Retina (tissue), 1 donor: Measurements from ENCODE around the gene CBY2.
"Not testable (repeated sequence)": the region's sequence is repeated elsewhere in the genome, so short reads cannot be mapped to it uniquely, and the experiment has no call there.

Experiments used
- DNase-seq: peaks from one replicate; pipeline ENCODE4 v3.0.0-alpha.2; 2016

CBY2 gene, protein sequence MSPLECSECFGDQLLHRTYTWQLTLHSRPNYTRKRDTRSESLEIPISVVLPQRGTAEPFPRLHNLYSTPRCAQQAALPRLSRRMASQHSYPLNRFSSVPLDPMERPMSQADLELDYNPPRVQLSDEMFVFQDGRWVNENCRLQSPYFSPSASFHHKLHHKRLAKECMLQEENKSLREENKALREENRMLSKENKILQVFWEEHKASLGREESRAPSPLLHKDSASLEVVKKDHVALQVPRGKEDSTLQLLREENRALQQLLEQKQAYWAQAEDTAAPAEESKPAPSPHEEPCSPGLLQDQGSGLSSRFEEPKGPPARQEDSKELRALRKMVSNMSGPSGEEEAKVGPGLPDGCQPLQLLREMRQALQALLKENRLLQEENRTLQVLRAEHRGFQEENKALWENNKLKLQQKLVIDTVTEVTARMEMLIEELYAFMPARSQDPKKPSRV

DNA sequence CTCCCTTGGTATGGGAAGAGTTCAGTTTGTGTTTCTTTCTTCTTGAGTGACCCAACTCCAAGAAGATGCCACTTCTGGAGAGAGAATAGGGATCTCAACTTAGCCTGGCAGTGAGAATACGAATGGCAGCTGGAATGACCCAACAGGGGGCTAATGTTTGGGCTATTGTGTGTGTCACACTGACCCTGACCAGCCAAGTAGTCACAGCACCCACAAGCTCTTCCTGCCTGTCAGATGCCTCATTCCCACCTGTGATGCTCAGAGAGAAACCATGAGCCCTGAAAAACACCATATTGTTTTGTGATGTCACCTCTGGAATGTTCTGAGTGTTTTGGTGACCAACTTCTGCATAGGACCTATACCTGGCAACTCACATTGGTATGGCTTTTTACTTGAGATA, at the start of gene CBY2:
TSS of gene CBY2 (plus strand) at position 233 of the 400 bp plus-strand sequence. CDS start at position 304, 71 bp downstream.
- no peak for DNase-seq

DNA sequence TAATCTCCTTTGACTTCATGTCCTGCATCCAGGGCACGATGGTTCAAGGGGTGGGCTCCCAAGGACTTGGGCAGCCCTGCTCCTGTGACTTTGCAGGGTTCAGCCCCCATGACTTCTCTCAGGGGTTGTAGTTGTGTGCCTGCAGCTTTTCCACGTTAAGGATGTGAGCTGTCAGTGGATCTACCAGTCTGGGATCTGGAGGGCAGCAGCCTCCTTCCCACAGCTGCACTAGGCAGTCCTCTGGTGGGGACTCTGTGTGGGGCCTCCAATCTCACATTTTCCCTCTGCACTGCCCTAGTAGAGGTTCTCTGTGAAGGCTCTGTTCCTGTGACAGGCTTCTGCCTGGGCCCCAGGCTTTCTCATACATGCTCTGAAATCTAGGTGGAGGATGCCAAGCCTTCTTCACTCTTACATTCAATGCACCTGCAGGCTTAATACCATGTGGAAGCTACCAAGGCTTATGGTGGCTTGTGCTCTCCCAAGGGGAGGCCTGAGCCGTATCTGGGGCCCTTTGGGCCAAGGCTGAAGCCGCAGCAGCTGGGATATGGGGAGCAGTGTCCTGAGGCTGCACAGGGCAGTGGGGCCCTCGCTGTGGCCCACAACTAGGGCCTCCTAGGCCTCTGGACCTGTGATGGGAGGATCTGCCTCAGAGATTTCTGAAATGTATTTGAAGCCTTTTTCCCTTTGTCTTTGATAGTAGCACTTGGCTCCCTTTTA, 47.3 kb upstream of the CBY2 start:
- no peak for DNase-seq

DNA sequence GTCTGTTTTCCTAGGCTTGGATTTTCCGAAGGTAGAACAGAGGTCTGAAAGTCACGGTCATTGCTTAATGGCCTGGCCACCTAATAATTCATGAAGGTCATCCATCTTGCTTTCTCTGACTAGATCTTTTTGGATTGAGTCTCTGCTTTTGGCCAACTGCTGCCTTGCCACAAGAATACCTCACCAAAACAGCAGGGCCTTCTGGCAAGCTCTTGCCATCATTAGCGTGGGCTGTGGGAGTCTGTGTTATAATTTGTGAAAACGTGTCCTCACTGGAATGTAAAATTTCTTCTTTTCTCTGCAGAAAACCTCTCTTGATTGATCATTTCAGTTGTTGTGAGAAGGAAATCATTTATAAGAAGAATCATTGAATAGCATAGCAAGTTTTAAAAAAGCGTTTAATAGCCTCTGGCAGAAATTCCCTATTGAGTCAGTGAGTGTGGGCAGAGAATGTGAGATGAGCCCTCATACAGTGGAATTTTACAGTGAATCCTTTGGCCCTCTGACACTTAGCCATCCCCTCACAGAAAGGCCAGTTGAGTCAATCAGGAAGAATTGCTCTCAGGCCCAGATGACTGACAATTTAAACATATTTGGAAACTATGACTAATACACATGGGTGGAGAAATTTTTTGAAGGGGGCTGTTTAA, 43.4 kb upstream of the CBY2 start:
- DNase-seq = no peak

DNA sequence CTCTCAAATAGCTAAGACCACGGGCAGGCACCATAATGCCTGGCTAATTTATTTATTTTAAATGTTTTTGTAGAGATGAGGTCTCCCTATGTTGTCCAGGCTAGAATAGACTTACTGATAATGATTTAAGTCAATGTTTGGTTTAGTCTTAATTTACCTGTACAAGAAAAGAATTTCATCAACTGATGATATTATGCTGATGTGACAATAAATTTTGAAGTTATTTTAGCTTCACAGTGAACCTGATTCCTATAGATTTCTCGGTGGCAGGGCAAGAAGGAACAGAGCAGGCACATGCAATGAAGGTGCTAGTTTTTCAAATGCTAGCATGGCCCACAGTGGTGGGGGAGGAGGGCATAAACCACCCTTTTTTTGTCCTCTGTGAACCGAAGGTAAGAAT, 42.6 kb upstream of the CBY2 start:
- no peak for DNase-seq

DNA sequence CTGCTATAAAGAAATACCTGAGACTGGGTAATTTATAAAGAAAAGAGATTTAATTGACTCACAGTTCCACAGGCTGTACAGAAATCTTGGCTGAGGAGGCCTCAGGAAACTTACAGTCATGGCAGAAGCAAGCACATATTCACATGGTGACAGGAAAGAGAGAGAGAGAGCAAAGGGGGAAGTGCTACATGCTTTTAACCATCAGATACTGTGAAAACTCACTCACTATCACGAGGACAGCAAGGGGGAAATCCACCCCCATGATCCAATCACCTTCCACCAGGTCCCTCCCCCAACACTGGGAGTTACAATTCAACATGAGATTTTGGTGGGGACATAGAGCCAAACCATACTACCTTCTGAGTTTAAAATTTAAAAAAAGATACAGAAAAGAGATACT, 41.7 kb upstream of the CBY2 start:
- not testable (repeated sequence) for DNase-seq

DNA sequence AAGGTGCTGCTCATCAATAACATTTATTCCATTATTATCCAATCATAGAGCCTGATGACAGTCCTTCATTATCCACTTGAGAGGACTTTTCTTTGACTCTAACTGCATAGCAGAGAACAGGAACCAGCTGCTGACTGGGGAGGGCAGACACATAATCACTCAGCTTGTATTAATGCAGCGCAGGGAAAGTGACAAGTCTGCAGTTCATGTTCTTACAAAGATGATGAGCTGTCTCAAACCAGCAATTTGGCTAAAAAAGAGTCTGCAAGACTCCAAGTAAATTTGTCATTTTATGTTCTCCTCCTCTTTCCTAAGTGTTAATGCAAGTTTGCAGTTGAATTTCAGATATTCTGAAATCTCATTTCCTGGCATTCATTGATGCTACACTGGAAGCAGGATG, 40.0 kb upstream of the CBY2 start:
- DNase-seq = no peak

DNA sequence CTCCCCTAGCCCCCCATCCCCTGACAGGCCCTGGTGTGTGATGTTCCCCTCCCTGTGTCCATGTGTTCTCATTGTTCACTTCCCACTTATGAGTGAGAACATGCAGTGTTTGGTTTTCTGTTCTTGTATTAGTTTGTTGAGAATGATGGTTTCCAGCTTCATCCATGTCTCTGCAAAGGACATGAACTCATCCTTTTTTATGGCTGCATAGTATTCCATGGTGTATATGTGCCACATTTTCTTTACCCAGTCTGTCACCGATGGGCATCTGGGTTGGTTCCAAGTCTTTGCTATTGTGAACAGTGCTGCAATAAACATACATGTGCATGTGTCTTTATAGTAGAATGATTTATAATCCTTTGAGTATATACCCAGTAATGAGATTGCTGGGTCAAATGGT, 39.2 kb upstream of the CBY2 start:
- not testable (repeated sequence) for DNase-seq

DNA sequence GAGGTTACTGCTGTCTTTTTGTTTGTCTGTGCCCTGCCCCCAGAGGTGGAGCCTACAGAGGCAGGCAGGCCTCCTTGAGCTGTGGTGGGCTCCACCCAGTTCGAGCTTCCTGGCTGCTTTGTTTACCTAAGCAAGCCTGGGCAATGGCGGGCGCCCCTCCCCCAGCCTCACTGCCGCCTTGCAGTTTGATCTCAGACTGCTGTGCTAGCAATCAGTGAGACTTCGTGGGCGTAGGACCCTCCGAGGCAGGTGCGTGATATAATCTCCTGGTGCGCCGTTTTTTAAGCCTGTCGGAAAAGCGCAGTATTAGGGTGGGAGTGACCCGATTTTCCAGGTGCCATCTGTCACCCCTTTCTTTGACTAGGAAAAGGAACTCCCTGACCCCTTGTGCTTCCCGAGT, 32.5 kb upstream of the CBY2 start:
- not testable (repeated sequence) for DNase-seq

DNA sequence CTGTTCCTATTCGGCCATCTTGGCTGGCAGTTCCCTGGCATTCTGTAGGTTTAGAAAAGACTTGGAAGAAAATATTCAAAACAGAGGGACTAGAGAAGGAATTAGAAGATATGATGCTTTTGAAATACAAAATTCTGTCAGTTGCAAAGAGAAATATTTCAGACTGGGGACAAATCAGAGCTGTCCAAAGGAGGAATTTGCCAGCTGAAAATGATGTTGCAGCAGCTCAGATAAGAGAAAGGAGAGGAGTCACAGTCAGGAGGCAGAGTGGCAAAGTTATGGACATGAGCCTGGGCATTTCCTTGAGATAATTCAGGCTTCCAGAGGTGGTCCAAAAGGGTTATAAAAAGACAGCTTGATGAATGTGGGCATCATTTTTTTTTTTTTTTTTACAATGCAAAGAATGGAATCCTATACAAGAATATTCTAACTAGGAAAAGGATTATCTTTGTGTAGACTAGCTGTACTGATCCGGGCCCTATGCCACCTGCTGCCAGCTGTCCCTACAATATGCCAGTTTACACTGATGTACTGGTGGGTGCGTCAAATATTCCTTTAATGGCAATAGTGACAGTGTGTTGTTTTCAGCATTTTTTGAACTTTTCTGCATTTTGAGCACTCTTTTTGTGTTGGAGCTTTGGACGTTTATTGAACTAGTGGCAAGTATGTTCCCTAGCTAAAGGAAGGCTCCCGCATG, 31.8 kb upstream of the CBY2 start:
- no peak for DNase-seq

DNA sequence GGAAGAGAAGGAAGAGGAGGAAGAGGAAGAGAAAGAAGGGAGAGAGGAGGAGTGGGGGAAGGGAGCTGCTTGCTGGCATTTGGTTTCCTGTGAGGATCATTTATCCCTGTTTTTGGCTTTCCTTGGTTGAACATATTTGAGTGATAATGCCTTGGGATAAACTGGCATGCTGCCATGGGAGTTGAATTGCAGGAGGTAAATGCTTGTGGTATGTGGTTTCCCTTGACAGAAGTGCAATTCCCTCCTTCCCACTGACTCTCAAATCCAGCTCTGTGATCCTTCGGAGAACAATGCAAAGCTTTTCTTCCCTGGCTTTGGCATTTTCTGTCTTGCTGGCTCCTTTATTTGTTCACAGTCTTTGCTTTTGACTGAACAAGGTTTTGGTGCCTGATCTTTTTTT, 27.2 kb upstream of the CBY2 start:
- DNase-seq = no peak

DNA sequence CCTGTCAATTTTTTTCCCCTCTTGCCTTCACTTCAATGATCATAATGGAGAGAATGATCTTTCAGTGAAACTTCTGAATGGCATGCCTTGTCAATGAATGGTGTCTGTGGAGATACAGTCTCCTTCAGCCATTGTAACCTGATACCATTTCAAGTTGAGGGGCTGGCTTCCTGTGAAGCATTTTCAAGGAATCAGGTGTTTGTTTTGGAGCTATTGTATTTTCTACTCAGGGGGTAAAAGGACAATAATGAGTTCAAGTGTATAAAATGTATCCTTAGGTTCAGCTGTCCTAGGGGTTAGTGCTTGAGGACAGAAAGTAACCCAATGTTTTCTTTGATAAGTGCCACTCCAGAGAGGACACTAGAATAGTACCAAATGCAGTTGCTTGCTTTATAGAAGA, 23.8 kb upstream of the CBY2 start:
- no peak for DNase-seq

DNA sequence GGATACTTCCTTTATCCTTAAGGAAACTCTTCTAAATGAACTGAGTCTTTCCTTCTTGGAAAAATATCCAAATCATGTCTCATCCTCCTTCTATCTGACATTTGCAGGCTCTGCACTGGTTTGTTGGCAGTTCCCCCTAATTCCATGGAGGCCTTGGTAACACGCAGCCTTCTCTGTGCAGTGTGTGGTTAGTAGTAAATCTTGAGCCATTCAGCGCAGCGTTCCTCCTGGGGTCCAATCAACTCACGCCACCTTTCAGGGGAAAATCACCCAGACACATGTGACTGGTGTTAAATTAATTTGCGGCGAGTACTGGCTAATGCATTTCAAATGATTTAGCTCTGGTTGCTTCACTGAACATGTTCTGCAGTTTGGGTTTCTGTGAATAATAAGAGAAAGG, 21.0 kb upstream of the CBY2 start:
- DNase-seq = no peak

DNA sequence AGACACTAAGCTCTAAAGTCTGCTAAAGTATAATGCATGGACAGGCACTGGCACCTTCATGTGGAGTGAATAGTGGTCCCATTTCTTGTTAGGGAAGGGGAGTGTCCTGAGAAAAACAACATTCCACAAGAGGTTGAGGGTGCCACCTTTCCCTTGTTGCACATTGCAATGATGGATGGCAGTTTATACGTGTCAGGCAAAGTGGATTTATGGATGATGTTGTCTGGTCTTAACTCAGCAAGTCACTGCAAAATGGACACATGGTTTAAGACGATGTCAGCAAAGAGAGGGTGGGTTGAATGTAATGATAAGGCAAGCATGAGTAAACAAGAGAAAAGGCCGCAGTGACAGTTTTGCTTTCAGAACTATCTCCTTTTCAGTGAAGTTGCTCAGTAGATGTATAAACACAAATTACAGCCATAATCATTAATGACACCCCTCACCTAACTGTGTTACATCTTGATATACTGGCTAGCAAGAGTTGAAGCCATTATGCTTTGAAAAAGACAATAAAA, 19.6 kb upstream of the CBY2 start:
- DNase-seq = no peak

DNA sequence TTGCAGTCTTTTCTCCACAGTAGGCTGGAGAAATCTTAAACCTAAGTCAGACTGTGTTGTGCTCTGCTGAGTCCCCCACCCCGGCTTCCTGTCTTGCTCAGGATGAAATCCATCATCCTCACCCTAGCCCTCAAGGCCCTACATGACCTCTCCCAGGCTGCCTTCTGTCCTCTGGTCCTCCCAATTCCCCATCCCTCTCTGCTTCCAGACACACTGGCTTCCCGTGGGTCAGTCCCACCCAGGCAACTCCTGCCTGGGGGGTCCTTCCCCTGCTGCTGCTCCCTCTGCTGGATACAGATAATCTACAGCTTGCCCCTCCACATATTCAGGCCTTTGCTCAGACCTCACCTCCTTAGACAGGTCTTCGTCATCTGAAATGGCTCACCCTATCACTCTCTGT, 18.4 kb upstream of the CBY2 start:
- DNase-seq = no peak

DNA sequence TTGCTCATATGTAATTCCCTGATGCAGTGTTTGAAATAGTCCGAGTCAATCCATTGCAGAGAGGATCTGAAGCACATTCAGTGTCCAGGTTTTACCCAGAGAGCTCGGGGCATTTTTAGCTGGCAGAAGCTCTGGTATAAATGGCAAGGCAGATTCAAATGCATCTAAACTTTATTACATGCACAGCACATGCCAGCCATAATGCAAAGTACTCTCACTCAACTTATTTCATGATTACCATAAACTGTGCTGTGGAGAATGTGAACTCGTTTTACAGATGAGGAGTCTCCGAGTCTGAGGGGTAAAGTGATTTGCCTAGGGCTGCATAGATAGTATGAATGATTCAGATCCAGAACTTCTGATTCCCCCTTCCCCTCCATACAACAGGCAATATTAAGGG, 13.5 kb upstream of the CBY2 start:
- no peak for DNase-seq

DNA sequence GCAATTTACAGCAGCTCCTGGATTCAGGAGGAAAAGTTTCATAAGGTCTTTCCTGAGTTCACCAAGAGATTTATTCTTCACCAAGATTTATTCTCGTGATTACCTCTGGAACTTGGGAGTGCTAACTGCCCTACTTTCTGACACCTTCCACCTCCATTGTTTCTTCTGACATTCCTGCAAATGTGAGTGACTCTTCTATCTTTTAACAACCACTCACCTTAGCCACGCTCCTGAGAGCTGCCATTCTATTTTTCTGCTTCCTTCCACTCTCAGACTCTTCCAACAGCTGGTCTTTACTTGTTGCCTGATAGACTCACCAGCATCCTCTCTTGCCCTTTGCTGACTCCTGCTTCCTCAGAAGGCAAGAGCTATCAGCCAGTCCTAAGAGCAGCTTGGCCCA, 11.5 kb upstream of the CBY2 start:
- DNase-seq = no peak

DNA sequence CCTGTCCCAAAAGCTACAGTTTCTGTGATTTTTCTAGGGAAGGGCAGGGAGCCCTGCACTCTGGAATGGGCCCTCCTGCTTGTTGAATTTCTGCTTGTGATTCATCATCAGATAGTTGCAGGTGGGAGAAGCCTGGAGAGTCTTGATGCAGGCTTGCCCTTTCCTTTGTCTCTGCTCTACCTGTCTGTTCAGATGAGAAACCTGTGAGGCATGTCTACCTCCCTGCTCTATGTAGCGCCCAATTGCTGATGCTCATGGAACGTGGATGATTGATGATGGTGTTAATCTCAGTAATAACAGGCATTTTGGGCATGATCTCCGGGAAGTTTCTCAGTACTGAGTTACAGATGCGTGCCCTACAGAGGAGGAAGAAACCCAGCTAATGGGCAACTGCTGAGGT, 10.9 kb upstream of the CBY2 start:
- DNase-seq = no peak

DNA sequence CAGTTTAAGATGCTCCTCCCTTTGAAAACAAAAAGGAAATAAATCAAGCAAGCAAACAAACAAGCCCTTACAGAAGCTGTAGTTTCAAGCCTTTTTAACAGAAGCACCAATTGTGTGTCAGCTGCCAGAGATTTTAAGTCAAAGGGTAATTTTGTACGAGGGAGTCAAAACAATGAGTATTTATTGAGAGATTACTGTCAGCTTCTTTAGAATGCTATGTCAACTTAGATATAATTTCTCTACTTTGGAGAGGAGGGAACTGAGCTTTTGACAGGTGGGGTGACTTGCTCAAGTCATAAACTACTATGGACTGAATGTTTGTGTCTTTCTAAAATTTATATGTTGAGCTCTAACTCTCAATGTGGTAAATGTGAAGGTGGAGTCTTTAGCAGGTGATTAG, 10.5 kb upstream of the CBY2 start:
- no peak for DNase-seq

DNA sequence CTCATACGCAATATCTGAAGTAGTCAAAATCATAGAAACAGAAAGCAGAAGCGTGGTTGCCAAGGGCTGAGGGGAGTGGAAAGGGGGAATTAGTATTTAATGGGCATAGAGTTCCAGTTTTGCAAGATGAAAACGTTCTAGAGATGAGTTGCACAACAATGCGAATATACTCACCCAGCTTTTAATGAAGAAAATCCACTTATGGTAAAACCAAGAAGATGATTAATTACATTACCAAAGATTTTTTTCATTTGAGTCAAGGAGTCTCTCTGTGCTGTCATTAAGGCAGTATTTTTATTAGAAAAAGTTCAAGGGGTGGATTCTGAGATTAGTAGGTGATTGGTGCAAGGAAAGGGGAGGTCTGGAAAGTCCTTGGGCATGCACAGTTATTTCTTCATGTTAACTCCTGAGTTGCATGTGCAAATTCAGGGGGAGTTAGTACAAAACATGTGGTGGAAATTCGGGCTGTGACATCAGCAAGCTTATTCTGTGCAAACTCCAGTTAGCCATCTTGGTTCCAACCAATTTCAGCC, 6.9 kb upstream of the CBY2 start:
- DNase-seq = no peak

DNA sequence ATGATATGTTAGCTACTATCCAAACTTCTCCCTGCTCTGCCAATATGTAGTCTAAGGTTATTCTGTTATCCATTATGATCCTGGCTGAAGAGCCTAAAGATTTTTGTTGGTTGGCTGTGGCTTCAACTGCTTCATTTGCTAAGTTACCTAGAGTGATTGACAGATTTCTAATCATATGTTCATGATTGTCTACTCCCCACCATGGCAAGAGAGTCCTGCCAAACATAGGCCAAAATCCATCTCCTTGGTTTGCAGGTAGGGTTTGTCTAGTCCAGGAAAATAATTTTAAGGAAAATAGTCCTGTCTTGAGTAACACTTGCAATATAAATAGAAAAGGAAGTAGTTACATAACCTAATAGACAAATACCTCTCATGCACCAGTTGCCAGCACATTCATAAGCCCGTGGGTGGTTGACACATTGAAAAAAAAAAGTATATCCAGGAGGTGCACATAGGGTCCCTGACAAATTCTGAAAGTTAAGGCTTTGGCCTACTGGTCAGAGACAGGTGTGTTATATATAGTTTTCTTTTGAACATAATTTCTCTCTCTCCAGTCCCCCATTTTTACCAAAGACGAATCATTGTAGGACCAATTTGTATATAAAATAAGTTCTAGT, 5.4 kb upstream of the CBY2 start:
- no peak for DNase-seq

DNA sequence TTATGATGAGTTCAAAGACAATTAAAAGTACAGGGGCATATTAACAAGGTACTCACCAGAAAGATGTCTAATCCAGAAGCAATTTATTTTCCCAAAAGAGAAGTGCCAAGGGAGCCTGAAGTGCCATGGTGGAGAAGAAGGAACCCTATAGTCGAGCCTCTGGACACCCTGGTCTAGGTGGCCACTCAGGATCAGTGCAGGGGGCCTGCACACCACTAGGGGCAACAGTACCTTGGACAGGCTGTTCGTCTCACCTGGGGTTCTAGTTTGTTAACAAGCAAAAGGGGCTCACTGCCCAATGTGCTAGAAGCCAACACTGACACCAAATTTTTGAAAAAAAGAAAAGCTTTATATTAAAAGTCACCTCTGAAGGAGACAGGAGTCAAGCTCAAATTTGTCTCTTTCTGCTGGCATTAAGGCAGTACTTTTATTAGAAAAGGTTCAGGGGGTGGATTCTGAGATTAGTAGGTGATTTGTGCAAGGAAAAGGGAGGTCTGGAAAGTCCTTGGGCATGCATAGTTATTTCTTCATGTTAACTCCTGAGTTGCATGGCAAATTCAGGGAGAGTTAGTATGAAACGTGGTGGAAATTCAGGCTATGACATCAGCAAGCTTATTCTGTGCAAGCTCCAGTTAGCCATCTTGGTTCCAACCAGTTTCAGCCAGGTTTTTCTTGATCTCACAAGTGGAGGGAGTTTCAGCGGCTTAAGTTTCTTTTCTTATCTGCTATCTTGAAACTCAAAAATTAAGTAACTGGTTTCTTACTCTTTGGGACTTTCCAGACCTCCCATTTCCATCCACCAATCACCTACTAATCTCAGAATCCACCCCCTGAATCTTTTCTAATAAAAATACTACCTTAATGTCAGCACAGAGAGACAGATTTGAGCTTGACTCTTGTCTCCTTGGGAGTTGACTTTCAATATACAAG, 884 bp upstream of the CBY2 start:
- no peak for DNase-seq
